WI38 (cell line): ENCODE measurements around the gene AQR.

Experiments
- H3K4me3 ChIP-seq: 2 replicates; pipeline ENCODE4 v1.5.1; 2011; ENCODE audit warnings: low read depth, mild to moderate bottlenecking, control low read depth, low read length
- CTCF ChIP-seq: IDR thresholded peaks from 2 replicates; pipeline ENCODE4 v1.5.1; 2012; ENCODE audit warnings: low read depth, mild to moderate bottlenecking, control low read depth, low read length

AQR gene

GRCh38 chr15:34841262-34841725 is 128.2 kb downstream of the AQR start:
- TF ChIP-seq CTCF = no peak
- H3K4me3 ChIP-seq = no peak overlapping the region

GRCh38 chr15:34838282-34838681 is 131.3 kb downstream of the AQR start:
- TF ChIP-seq CTCF = no peak

GRCh38 chr15:34837246-34838016 is 132.1 kb downstream of the AQR start:
- no peak overlapping the region for H3K4me3 ChIP-seq
- TF ChIP-seq CTCF = no peak

More at GRCh38 chr15:34838282-34838681, 131.3 kb downstream of the AQR start:
- no peak overlapping the region for H3K4me3 ChIP-seq

GRCh38 chr15:34828145-34828911 is 141.2 kb downstream of the AQR start:
- no peak overlapping the region for H3K4me3 ChIP-seq
- no peak for TF ChIP-seq CTCF

- no peak for TF ChIP-seq CTCF
- no peak overlapping the region for H3K4me3 ChIP-seq
Measured at GRCh38 chr15:34821831-34822230, 147.7 kb downstream of the AQR start.

GRCh38 chr15:34820110-34820509 is 149.4 kb downstream of the AQR start:
- no peak for TF ChIP-seq CTCF
- H3K4me3 ChIP-seq = no peak overlapping the region

GRCh38 chr15:34818526-34818925 is 151.0 kb downstream of the AQR start:
- H3K4me3 ChIP-seq = no peak overlapping the region

More at GRCh38 chr15:34818526-34818925, 151.0 kb downstream of the AQR start:
- no peak for TF ChIP-seq CTCF
